Astrocyte of the spinal cord (primary cell): ENCODE results near the gene SELENON.

Source experiments
- DNase-seq: peaks from one replicate; pipeline ENCODE4 v3.0.0; 2011; ENCODE audit warnings: low read depth, low spot score
- H3K4me3 ChIP-seq: 2 replicates; pipeline ENCODE4 v1.5.1; 2011; ENCODE audit warnings: low read depth, mild to moderate bottlenecking, low read length, moderate library complexity
- CTCF ChIP-seq: IDR thresholded peaks from 2 replicates; pipeline ENCODE4 v1.5.1; 2012; ENCODE audit warnings: low read depth, mild to moderate bottlenecking, low read length, inconsistent platforms
- in situ Hi-C: cut with HindIII; loops from 2 replicates; pipeline ENCODE4 v1.10.0; 2017; ENCODE audit warnings: low sequenced_read_pairs

SELENON gene

GRCh38 chr1:25779388-25779787 lies 20.6 kb upstream of the SELENON start:
- in situ Hi-C loops, result no loop called here
- no peak overlapping the region for H3K4me3 ChIP-seq
- no peak for TF ChIP-seq CTCF
- DNase-seq, result no peak

- no peak overlapping the region for H3K4me3 ChIP-seq
- in situ Hi-C loops, result no loop called here
- no peak for TF ChIP-seq CTCF
- no peak for DNase-seq
Observed at GRCh38 chr1:25779894-25780293, 20.1 kb upstream of the SELENON start.

DNA sequence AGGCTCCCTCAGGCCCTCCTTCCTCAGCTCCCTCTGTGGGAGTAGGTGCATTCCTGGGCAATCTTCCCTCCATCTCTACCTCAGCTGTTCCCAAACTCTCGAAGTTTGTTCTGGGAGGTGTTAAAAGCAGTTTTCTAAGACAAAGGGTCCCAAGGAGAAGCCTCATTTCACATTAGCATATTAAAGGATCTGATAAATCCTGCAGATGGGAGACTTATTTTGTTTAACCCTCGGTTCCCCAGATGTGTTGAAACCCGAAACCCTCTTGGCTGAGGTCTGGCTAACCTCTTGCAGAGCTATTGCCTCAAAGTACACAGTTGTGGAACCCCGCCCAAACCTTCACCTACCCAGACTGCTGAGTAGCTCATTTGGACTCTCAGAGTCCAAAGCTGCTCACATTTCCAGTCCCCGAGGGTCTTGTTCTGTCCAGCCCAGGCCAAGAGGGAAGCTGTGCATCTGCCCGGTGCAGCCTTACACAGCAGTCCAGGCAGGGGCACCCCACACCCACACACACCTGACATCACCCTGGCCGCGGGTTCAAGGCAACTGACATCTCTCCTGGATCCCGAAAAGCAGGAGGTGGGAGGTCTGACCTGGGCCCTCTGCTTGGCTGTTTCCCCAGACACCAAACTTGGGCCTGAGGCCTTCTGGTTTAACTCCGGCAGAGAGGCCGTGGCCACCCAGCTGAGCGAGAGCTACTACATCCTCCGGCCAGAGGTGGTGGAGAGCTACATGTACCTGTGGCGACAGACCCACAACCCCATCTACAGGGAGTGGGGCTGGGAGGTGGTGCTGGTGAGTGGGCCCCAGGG lies 19.5 kb upstream of the SELENON start:
- TF ChIP-seq CTCF, result no peak
- in situ Hi-C loops, result no loop called here
- no peak for DNase-seq
- no peak overlapping the region for H3K4me3 ChIP-seq

GRCh38 chr1:25781130-25781433 lies 18.9 kb upstream of the SELENON start:
- in situ Hi-C loops, result no loop called here
- no peak for TF ChIP-seq CTCF
- no peak for DNase-seq
- no peak overlapping the region for H3K4me3 ChIP-seq

DNA sequence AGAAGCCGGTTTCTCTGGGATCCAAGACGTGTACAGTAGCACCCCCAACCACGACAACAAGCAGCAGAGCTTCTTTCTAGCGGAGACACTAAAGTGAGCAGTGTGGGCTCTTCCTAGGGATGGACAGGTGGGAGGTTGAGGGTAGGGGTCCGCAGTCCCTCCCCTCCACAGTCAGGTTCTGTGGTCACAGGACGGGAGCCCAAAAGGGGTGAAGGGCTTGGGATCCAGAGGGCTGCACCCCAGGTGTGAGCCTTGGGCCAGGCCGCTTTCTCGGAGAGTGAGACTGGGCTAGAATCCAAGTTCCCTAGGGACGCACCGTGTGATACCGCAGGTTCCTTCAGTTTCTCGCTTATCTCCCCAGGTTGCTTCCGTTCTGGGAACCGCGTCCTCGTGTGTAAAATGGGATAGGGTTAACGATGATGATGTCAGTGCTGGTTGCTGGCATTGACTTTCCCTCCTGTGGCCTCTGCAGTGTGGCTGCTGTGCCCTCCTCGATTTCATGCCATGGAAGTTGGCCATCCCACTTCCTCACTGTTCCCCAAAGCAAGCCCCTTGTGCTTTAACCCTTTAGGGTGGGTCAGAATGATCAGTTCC lies 17.3 kb upstream of the SELENON start:
- TF ChIP-seq CTCF, result no peak
- in situ Hi-C loops, result no loop called here
- DNase-seq, result no peak
- no peak overlapping the region for H3K4me3 ChIP-seq

- no peak for TF ChIP-seq CTCF
- no peak for DNase-seq
- in situ Hi-C loops, result no loop called here
Observed at GRCh38 chr1:25784575-25785051, 15.4 kb upstream of the SELENON start.

More at GRCh38 chr1:25784575-25785051, 15.4 kb upstream of the SELENON start:
- no peak overlapping the region for H3K4me3 ChIP-seq
